ENCODE results near the gene PPFIBP1.

GRCh38 chr12:27693403-27693802 lies 169.4 kb downstream of the PPFIBP1 start:
- TF ChIP-seq CTCF (IDR thresholded peaks at IDR 0.05) (no peak), REST (IDR thresholded peaks at IDR 0.05; ENCODE audit: insufficient read depth in 1 of 2, low read depth in 2 of 2, low read length in 1 of 2) (no peak), TCF7L2 (IDR thresholded peaks at IDR 0.05; ENCODE audit: low read depth, low read length) (no peak)
